Stimulated activated memory B cell treated with anti-CD40 and anti-IgM and Interleukin-4, amounts not matched to agents 10 μg/mL and 1 μg/mL and 100 μg/mL, for 72 hours (primary cell): ENCODE results near the gene EIF5A.
A peak's percentile ranks its signal among the peaks of the same experiment; 100 is the strongest.

ENCODE experiments used
- ATAC-seq: fragments of 150-1000 bp; cut with Tn5 transposase; 2 replicates; pipeline ENCODE4 v1.10.0; 2021
- H3K27ac Mint-ChIP-seq: one replicate; pipeline ENCODE4 v1.8.0; 2022; ENCODE audit warnings: mild to moderate bottlenecking, mixed read lengths
- H3K27me3 Mint-ChIP-seq: one replicate; pipeline ENCODE4 v1.8.0; 2022; ENCODE audit warnings: mixed read lengths
- H3K36me3 Mint-ChIP-seq: one replicate; pipeline ENCODE4 v1.8.0; 2022; ENCODE audit warnings: mixed read lengths
- H3K4me1 Mint-ChIP-seq: one replicate; pipeline ENCODE4 v1.8.0; 2022; ENCODE audit warnings: mixed read lengths
- H3K4me3 Mint-ChIP-seq: one replicate; pipeline ENCODE4 v1.8.0; 2022; ENCODE audit warnings: mild to moderate bottlenecking, moderate library complexity, mixed read lengths
- H3K9me3 Mint-ChIP-seq: one replicate; pipeline ENCODE4 v1.8.0; 2022; ENCODE audit warnings: mixed read lengths

Gene EIF5A

DNA sequence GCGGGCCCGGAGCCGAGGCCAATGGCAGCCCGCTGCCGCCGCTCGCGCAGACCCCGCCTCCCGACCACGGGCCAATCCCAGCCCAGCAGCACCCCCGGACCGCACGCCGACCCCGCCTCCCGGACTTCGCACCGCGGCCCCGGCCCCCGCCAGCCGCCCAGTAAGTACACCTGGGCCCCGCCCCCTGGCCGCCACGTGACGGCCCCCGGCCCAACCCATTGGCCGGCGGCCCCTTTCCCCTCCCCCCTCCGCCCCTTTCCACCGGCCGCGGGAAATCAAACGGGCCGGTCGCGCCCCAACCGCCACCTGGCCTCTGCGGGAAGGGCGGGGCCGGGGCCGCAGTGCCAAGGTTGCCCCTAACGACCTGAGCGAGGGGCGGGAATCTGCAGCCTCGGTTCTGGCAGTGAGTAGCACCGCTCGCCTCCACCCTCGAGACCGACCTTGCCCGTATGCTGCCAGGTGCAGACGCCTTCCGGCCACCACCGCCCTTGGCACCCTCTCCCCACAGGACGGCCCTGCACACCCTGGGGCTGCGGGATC, 12.7 kb upstream of the EIF5A start, which contains the start of gene YBX2:
YBX2 (minus strand) TSS at position 26 of the 540 bp plus-strand sequence. CDS start 139 bp downstream, outside the sequence.
- Mint-ChIP-seq H3K36me3 (no peaks in the 10 kb centered on the region), H3K4me3 (peak within 1 kb of the TSS; percentile 82), H3K4me1 (peaks cover 23% of the 10 kb centered on the region), H3K27ac (peak within 1 kb of the TSS; percentile 44), H3K9me3 (no peaks in the 10 kb centered on the region), H3K27me3 (peaks cover 63% of the 10 kb centered on the region)
- peak; percentile 79 for ATAC-seq

DNA sequence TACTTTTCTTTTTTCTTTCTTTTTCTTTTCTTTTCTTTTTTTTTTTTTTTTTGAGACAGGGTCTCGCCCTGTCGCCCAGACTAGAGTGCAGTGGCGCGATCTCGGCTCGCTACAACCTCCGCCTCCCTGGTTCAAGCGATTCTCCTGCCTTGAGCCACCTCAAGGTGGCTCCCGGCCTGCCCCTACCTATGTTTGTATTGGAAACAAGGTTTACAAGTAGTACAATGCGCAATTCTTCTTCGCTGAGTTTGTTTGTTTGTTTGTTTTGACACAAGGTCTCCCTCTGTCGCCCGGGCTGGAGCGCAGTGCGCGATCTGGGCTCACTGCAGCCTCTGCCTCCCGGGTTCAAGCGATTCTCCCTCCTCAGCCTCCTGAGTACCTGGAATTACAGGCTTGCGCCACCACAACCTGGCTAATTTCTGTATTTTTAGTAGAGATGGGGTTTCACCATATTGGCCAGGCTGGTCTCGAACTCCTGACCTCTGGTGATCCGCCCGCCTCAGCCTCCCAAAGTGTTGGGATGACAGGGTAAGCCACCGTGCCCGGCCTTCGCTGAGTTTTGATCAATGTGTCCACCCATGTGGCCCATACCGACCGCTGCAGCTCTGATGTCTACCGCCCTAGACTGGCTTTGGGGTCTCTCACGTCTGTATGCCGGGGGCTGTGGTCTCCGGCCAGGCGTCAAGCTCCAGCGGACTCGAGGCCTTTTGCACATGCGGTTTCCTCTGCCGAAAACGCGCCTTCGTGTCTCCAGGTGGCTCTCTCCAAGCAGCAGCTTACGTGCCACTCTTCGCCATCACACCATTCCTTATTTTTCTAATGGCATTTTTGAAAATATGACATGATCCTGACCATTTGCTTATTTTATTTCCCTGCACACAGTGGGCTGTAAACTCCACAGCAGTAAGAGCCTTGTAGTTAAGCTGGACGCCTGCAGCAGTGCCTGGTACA, 11.9 kb upstream of the EIF5A start:
- peak overlapping the region; percentile 82 for H3K4me3 Mint-ChIP-seq
- no peak for ATAC-seq
- H3K9me3 Mint-ChIP-seq: no peaks in the 10 kb centered on the region
- peaks cover 55% of the 10 kb centered on the region for H3K27me3 Mint-ChIP-seq
- H3K27ac Mint-ChIP-seq: peak overlapping the region; percentile 44
- peaks cover 23% of the 10 kb centered on the region for H3K4me1 Mint-ChIP-seq
- no peaks in the 10 kb centered on the region for H3K36me3 Mint-ChIP-seq

DNA sequence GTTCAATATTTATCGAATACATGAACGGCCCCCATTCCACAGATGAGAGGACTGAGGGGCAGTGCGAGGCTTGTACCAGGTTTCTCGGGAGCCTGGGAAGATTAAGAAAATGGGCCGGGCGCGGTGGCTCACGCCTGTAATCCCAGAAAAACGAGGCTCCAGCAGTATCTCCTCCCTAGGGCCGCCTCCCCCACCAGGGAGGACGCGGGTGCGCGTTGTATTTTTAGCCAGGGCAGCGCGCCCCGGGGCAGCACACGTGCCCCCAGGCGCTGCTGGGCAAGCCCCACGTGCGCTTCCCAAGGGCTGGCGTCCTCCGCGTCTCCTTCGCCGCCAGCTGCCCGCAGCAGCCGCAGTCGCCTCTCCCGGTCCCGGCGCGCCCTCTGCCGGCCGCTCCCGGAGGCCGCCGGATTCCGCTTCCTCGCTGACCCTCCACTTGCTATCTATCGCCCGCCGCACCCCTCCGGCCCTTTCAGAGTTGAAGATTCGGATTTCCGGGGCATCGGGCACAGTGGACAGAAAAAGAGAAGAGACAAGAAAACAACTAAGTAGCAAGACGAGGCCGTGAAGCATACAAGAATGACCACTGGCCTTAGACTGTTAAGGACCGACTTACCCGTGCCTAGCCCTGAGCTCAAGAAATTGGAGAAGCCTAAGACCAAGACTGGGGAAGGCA, 11.1 kb upstream of the EIF5A start:
- H3K4me1 Mint-ChIP-seq: peaks cover 23% of the 10 kb centered on the region
- no peaks in the 10 kb centered on the region for H3K9me3 Mint-ChIP-seq
- no peaks in the 10 kb centered on the region for H3K36me3 Mint-ChIP-seq
- H3K4me3 Mint-ChIP-seq: peak overlapping the region; percentile 17
- H3K27ac Mint-ChIP-seq: peak overlapping the region; percentile 6
- peaks cover 47% of the 10 kb centered on the region for H3K27me3 Mint-ChIP-seq
- ATAC-seq: peak; percentile 70

DNA sequence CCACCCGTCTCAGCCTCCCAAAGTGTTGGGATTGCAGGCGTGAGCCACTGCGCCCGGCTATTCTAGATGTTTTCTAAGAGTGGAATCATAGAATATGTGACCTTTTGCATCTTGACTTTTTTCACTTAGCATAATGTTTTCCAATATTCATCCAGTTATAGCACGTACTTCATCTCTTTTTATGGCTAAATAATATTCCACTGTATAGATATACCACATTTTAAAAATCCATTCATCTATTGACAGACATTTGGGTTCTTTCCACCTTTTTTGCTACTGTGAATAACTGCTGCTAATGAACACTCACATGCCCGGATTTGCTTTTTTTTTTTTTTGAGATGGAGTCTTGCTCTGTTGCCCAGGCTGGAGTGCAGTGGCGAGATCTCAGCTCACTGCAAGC, 3.2 kb upstream of the EIF5A start:
- peaks cover 3% of the 10 kb centered on the region for H3K4me1 Mint-ChIP-seq
- ATAC-seq: no peak
- H3K27ac Mint-ChIP-seq: no peak overlapping the region
- peaks cover 7% of the 10 kb centered on the region for H3K36me3 Mint-ChIP-seq
- H3K9me3 Mint-ChIP-seq: no peaks in the 10 kb centered on the region
- no peaks in the 10 kb centered on the region for H3K27me3 Mint-ChIP-seq
- H3K4me3 Mint-ChIP-seq: no peak overlapping the region

DNA sequence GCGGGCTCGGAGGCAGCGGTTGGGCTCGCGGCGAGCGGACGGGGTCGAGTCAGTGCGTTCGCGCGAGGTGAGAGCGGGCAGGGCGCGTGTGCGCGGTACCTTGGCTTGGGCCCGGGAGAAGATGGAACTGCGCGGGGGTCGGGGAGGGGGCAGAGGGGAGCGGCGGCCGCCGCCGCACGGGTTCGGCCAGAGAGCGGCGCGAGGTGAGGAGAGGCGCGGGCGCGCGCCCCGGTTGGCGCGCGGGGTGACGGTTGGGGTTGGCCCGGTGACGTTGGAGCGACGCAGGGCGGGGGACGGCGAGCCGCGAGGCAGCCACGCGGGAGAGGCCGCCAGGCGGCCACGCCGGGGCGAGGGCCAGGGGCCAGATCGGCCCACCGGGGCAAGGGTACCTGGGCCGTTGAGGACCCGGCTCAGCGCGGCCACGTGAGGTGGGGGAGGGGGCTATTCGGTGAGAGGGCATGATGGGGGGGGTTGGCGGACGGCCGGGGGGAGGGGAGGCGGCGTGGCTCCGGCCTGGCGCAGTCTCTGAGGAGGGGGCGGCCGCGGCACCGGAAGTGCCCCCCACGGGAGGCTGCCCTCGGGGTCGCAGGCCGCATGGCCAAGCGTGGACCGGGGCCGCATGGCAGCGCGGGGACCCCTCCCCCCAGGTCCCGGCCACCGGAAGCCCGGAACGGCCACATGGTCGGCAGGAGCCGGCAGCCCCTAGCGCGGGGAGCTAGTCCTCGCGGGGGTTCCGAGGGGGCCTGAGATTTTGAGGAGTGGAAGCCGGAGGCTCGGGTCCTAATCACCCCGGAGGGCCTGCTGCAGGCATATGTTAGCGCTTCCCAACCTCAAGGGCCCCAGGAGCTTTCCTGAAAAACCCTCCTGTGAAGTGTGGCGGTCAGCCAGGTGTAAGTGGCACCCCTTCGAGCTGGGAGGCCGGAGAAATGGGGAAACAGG, 527 bp downstream of the EIF5A start:
- no peaks in the 10 kb centered on the region for H3K9me3 Mint-ChIP-seq
- peak; percentile 43 for ATAC-seq

DNA sequence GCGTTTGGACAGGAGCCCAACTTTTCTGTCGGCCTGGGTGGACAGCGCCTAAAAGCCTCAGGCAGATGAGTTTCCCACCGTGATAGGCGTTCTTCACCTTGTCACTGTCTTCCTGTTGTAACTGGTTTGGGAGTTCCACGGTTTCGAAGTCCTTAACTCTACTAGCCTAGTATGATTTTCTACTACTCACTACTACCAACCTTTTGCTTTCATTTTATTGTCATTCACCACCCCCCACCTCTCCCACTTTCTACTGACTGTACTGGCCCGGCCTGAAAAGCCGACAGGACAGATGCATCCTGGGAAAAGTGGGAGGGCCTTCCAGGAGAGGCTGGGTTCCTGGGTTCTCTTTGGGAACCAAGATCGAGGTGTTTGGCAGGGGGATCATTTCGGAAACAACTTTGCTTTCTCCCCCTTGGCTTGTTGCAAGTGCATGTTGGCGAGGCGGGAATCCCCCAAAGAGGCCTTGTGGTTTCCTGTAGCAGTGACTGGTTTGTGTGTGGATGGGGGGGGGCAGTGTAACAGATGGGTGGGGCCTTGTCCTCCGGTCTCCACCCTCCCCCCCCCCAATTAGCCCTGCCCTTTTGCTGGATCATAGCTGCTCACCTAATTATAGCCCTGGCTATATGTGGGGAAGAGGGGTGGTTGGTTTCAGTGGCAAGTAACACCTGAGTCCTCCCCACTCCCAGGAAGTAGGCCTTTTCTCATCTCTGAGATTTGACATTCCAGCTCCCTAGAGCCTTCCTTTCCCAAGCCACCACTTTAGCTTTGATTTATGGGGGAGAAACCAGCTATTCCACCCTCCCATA, 1.4 kb downstream of the EIF5A start:
- Mint-ChIP-seq H3K27me3 (no peaks in the 10 kb centered on the region), H3K36me3 (peaks cover 52% of the 10 kb centered on the region)

More for the DNA sequence above, 527 bp downstream of the EIF5A start:
- no peaks in the 10 kb centered on the region for H3K27me3 Mint-ChIP-seq
- peak overlapping the region; percentile 80 for H3K4me3 Mint-ChIP-seq
- peaks cover 41% of the 10 kb centered on the region for H3K4me1 Mint-ChIP-seq
- H3K27ac Mint-ChIP-seq: peak overlapping the region; percentile 93
- peaks cover 45% of the 10 kb centered on the region for H3K36me3 Mint-ChIP-seq

DNA sequence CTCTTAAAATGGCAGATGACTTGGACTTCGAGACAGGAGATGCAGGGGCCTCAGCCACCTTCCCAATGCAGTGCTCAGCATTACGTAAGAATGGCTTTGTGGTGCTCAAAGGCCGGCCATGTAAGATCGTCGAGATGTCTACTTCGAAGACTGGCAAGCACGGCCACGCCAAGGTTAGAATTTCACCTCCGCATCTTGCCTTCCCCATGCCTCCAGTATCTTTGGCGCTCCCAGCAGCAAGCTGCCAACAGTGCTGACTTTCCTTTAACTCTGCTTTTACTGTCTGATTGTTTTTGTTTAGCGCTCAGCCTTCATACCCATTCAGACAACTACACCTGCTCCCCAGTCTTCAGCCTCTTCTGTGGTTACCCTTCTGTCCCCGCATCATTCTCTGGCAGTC, 2.2 kb downstream of the EIF5A start:
- Mint-ChIP-seq H3K27ac (peak overlapping the region; percentile 93), H3K36me3 (peaks cover 59% of the 10 kb centered on the region)
- ATAC-seq: no peak

More for the DNA sequence above, 1.4 kb downstream of the EIF5A start:
- Mint-ChIP-seq H3K4me1 (peaks cover 49% of the 10 kb centered on the region), H3K9me3 (no peaks in the 10 kb centered on the region), H3K27ac (peak overlapping the region; percentile 93), H3K4me3 (peak overlapping the region; percentile 80)
- peak; percentile 49 for ATAC-seq

DNA sequence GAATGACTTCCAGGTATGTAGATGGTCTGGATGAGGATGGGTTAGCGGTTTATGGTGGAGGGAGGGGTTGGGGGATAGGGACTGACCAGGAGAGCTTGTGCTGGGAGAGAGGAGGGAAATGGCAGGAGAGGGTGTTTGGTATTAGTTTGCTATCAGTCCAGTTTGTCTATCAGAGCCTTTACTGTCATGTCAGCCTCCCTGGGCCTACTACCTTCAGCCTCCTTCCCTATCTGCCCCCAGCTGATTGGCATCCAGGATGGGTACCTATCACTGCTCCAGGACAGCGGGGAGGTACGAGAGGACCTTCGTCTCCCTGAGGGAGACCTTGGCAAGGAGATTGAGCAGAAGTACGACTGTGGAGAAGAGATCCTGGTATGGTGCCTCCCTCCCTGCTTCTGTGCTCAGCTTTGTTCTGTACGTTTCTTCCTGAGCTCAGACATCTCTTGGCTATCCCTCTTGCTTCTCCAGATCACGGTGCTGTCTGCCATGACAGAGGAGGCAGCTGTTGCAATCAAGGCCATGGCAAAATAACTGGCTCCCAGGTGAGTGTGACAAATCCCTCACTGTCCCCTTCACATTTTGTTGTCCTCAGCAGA, 3.8 kb downstream of the EIF5A start:
- no peaks in the 10 kb centered on the region for H3K9me3 Mint-ChIP-seq
- H3K4me3 Mint-ChIP-seq: no peak overlapping the region
- H3K27me3 Mint-ChIP-seq: no peaks in the 10 kb centered on the region
- H3K36me3 Mint-ChIP-seq: peaks cover 62% of the 10 kb centered on the region
- ATAC-seq: no peak
- peaks cover 64% of the 10 kb centered on the region for H3K4me1 Mint-ChIP-seq
- peak overlapping the region; percentile 11 for H3K27ac Mint-ChIP-seq

More for the DNA sequence above, 2.2 kb downstream of the EIF5A start:
- peaks cover 57% of the 10 kb centered on the region for H3K4me1 Mint-ChIP-seq
- no peaks in the 10 kb centered on the region for H3K9me3 Mint-ChIP-seq
- H3K27me3 Mint-ChIP-seq: no peaks in the 10 kb centered on the region
- H3K4me3 Mint-ChIP-seq: peak overlapping the region; percentile 80

DNA sequence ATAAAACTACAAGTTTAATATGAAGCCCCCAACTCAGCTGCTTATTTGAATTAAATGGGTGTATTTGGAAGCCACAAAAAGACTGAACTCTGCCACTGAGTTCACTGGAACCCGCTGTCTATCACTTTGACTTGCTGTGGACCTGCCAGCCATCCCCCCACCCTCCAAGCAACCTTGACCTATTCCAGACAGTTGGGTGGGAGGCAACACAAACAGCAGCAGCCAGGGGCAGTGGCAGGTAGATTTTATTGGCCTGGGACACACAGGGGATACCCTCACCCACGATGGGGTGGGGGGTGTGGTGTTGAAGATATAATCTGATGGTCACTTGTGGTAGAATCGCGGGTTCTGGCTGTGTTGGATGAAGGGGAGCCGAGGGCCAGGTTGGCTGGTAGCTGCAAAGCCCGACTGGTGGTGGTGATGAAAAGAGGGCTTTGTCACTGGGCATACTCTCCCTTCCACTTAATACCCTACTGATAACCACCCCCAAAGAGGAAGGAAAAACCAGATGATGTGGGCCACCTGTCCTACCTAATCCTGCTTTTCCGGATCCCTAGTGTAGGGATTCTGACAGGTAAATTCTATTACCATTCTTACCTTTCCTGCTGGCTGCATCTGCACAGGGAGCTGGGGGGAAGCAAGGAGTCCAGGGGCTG, 5.1 kb downstream of the EIF5A start:
- no peak overlapping the region for H3K4me3 Mint-ChIP-seq
- no peaks in the 10 kb centered on the region for H3K27me3 Mint-ChIP-seq
- H3K9me3 Mint-ChIP-seq: no peaks in the 10 kb centered on the region
- peak overlapping the region; percentile 86 for H3K27ac Mint-ChIP-seq
- peaks cover 74% of the 10 kb centered on the region for H3K36me3 Mint-ChIP-seq
- peaks cover 69% of the 10 kb centered on the region for H3K4me1 Mint-ChIP-seq
- ATAC-seq: no peak

DNA sequence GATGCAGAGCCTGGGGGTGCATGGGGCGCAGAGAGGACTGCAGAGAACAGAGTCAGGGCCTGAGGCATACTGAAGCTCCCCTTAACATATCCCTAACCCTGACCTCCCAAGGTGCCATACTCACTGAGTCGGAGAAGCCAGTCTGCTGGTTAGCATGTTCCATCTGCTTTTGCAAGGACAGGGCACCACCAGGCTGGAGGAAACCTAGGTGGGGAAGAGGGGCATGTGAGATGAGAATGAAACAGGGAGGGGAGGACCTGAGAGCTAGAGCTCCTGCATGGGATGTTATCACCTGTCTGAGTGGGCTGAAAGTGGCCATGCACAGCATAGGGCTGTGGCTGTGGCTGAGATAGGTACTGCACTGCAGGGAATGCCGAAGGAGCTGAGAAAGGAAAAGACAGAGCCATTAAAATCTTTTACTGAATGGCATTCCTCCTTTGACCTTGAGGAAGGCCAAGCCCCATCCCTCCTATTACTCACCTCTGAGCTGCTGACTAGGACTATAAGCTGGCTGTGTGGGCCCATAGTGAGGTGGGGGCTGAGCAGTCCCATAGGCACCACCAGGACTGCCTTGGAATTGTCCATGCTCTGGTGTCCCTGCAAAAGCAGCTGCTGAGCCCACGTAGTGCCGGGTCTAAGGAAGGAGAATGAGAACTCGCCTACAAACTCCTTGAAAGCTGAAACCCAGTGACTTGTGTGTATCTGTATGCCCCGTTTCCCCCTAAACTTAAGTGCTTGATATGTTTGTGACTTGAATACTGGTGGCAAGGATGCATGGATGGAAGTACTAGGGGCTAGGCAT, 5.9 kb downstream of the EIF5A start:
- H3K27me3 Mint-ChIP-seq: no peaks in the 10 kb centered on the region

DNA sequence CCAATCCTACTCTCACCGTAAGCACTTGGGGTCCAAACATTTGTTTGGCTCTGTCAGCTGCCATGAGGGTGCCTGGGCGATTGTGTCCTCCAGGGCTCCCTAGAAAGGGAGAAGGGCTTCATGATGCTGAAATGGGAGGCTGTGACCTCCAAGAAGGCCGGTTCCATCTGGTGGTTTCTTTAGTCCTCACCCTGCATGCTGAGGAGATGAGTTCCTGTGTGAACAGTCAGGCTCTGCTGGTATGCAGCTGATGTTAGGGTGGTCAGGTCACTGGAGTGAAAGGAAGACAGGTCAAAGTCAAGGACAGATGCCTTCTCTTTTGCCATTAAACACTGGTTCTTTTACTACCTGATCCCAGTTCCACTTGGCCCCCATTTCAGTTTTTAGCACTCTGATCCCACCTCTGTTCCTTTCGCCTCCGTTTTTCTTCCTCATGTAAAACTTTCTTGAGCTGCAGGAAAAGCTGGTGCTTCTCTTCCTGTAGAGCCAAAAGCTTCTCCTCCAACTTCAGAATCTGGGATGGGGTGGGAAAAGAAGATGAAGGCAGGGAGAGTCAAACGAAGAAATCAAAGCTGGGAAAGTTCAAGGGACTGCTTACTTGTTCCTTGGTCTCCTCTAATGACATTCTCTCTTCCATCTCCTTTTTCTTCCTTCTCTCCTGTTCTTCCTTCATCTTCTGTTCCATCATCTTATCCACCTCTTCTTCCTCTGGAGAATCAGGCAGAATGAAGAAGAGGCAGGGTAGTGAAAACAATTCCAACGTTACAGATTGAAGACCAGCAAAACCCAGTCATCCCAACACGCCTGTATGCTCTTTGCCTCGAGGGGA, 6.7 kb downstream of the EIF5A start:
- no peaks in the 10 kb centered on the region for H3K27me3 Mint-ChIP-seq
- peaks cover 67% of the 10 kb centered on the region for H3K4me1 Mint-ChIP-seq
- H3K36me3 Mint-ChIP-seq: peaks cover 82% of the 10 kb centered on the region
- H3K27ac Mint-ChIP-seq: peak overlapping the region; percentile 86
- no peak for ATAC-seq
- no peaks in the 10 kb centered on the region for H3K9me3 Mint-ChIP-seq
- peak overlapping the region; percentile 88 for H3K4me3 Mint-ChIP-seq

More for the DNA sequence above, 5.9 kb downstream of the EIF5A start:
- H3K4me1 Mint-ChIP-seq: peaks cover 69% of the 10 kb centered on the region
- peaks cover 81% of the 10 kb centered on the region for H3K36me3 Mint-ChIP-seq
- H3K4me3 Mint-ChIP-seq: peak overlapping the region; percentile 88
- peak overlapping the region; percentile 86 for H3K27ac Mint-ChIP-seq
- ATAC-seq: no peak
- H3K9me3 Mint-ChIP-seq: no peaks in the 10 kb centered on the region
